Measurements from ENCODE around the gene ZNF503. TPM values are rescaled to one million over a fixed set of nuclear protein-coding genes. Genes with fewer than 3 reads are reported as not detected.
"Not testable (repeated sequence)": the region's sequence is repeated elsewhere in the genome, so short reads cannot be mapped to it uniquely, and the experiment has no call there.

Gene ZNF503
- total and polyA plus RNA-seq, 10 of the 15 experiments (the other 5 are each of a cell fraction or from before 2014, with no cell fraction given): 0.05 to 1.1 (median 0.11) TPM; not detected in 1

DNA sequence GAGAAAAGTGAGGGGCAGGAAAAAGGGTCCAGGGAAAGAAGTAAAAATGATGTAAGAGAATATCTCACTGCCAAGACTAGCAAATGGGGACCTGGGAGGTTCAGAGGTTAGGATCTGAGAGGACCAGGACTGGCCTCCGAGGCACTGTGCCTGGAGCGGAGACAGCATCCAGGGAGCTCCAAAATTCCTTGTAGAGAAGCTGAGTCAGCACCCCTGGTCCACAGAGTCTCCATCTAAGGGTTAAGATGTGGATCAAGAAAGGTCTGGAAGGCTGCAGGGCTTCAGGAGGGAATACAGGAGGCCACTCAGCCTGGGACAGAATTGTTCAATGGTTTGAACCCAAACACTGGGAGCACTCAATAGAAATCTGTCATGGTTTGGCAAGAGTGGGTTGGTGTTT lies 30.6 kb downstream of the ZNF503 start:
- CTCF ChIA-PET: no interaction called here
- DNase-seq (ENCODE audit: low read depth, low spot score): no peak
- Histone ChIP-seq H3K27me3 (replicated peaks in 1 of 2; ENCODE audit: control insufficient read depth in 2 of 2, insufficient read depth in 2 of 2, low read length in 1 of 2) (no peaks in the 10 kb centered on the region; a peak in 1 of 4 replicates), H3K4me3 (no peak overlapping the region), H4K20me1 (ENCODE audit: control insufficient read depth, insufficient read depth) (no peaks in the 10 kb centered on the region), H3K9ac (ENCODE audit: control insufficient read depth, insufficient read depth, low read length) (no peak overlapping the region), H3K4me2 (ENCODE audit: control insufficient read depth, insufficient read depth) (no peak overlapping the region), H3K36me3 (ENCODE audit: control insufficient read depth in 2 of 2, insufficient read depth in 2 of 2, low read length in 1 of 2) (no peaks in the 10 kb centered on the region), H2AFZ (ENCODE audit: control insufficient read depth, low read depth, low read length) (no peak overlapping the region), H3K27ac (ENCODE audit: control insufficient read depth, insufficient read depth) (no peak overlapping the region), H3K9me3 (replicated peaks; ENCODE audit: control insufficient read depth, insufficient read depth, low read length) (no peaks in the 10 kb centered on the region), H3K4me1 (ENCODE audit: control insufficient read depth, insufficient read depth, low read length) (no peaks in the 10 kb centered on the region), H3K79me2 (ENCODE audit: control insufficient read depth, insufficient read depth, low read length) (no peaks in the 10 kb centered on the region)
- RAD21 ChIA-PET (ENCODE audit: unreplicated experiment): no interaction called here
- BruUV-seq (replicated peaks): no TSS peak
- SMC1A ChIA-PET (ENCODE audit: uncharacterized antibody, unreplicated experiment): no interaction called here
- POLR2A ChIA-PET: no interaction called here
- TF ChIP-seq SREBF1 (IDR thresholded peaks at IDR 0.05; ENCODE audit: low read length) (no peak), PRDM15 (CRISPR knock-in tag; IDR thresholded peaks at IDR 0.05) (no peak), CREM (IDR thresholded peaks at IDR 0.05; ENCODE audit: low read depth) (no peak), RB1 (IDR thresholded peaks at IDR 0.05; ENCODE audit: borderline replicate concordance) (no peak), JUND (IDR thresholded peaks at IDR 0.05; ENCODE audit: low read depth, low read length) (no peak), CBX3 (IDR thresholded peaks at IDR 0.05; ENCODE audit: borderline replicate concordance, low read depth) (no peak)
- TF ChIP-seq, protein P1, sequence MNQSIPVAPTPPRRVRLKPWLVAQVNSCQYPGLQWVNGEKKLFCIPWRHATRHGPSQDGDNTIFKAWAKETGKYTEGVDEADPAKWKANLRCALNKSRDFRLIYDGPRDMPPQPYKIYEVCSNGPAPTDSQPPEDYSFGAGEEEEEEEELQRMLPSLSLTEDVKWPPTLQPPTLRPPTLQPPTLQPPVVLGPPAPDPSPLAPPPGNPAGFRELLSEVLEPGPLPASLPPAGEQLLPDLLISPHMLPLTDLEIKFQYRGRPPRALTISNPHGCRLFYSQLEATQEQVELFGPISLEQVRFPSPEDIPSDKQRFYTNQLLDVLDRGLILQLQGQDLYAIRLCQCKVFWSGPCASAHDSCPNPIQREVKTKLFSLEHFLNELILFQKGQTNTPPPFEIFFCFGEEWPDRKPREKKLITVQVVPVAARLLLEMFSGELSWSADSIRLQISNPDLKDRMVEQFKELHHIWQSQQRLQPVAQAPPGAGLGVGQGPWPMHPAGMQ (IDR thresholded peaks at IDR 0.05; ENCODE audit: borderline replicate concordance): no peak
- TF ChIP-seq, protein P2, sequence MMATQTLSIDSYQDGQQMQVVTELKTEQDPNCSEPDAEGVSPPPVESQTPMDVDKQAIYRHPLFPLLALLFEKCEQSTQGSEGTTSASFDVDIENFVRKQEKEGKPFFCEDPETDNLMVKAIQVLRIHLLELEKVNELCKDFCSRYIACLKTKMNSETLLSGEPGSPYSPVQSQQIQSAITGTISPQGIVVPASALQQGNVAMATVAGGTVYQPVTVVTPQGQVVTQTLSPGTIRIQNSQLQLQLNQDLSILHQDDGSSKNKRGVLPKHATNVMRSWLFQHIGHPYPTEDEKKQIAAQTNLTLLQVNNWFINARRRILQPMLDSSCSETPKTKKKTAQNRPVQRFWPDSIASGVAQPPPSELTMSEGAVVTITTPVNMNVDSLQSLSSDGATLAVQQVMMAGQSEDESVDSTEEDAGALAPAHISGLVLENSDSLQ (IDR thresholded peaks at IDR 0.05): no peak
- intact Hi-C loops (cut with micrococcal nuclease; ENCODE audit: unreplicated experiment): no loop called here
- no peak for FAIRE-seq
- ATAC-seq: no peak
- in situ Hi-C loops (cut with MboI): no loop called here
- WGBS (ENCODE audit: insufficient coverage, insufficient replicate concordance, low lambda C conversion rate, missing lambda C conversion rate): 62% methylated on average over 2 of the region's 2 CpGs

DNA sequence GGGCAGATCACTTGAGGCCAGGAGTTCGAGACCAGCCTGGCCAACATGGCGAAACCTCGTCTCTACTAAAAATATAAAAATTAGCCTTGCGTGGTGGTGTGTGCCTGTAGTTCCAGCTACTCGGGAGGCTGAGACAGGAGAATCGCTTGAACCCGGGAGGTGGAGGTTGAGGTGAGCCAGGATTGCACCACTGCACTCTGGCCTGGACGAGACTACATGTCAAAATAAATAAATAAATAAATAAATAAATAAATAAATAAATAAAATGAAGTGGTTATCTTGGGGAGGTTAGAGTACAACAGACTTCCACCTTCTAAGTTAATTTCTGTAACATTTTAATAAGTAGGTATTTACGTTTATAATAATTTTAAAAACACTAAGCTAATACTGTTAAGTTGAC lies 31.7 kb downstream of the ZNF503 start:
- H4K20me1 ChIP-seq (ENCODE audit: control insufficient read depth, insufficient read depth); DNase-seq (ENCODE audit: low read depth, low spot score); RAD21 ChIA-PET (ENCODE audit: unreplicated experiment); H3K79me2 ChIP-seq (ENCODE audit: control insufficient read depth, insufficient read depth, low read length); H3K36me3 ChIP-seq (ENCODE audit: control insufficient read depth in 2 of 2, insufficient read depth in 2 of 2, low read length in 1 of 2); H3K4me1 ChIP-seq (ENCODE audit: control insufficient read depth, insufficient read depth, low read length); ATAC-seq; H3K4me2 ChIP-seq (ENCODE audit: control insufficient read depth, insufficient read depth); H3K27me3 ChIP-seq (replicated peaks in 1 of 2; ENCODE audit: control insufficient read depth in 2 of 2, insufficient read depth in 2 of 2, low read length in 1 of 2); H3K4me3 ChIP-seq; H3K9me3 ChIP-seq (replicated peaks; ENCODE audit: control insufficient read depth, insufficient read depth, low read length); CTCF ChIA-PET; H2AFZ ChIP-seq (ENCODE audit: control insufficient read depth, low read depth, low read length); H3K27ac ChIP-seq (ENCODE audit: control insufficient read depth, insufficient read depth); in situ Hi-C loops (cut with MboI); H3K9ac ChIP-seq (ENCODE audit: control insufficient read depth, insufficient read depth, low read length); BruUV-seq (replicated peaks); SMC1A ChIA-PET (ENCODE audit: uncharacterized antibody, unreplicated experiment); POLR2A ChIA-PET; FAIRE-seq; intact Hi-C loops (cut with micrococcal nuclease; ENCODE audit: unreplicated experiment): not testable (repeated sequence)
- WGBS (ENCODE audit: insufficient coverage, insufficient replicate concordance, low lambda C conversion rate, missing lambda C conversion rate): 48% methylated on average over 9 of the region's 9 CpGs

Data from GM12878 (cell line).